ENCODE data around the gene MARCOL.
A peak's percentile ranks its signal among the peaks of the same experiment; 100 is the strongest.
"Not testable (repeated sequence)": the region's sequence is repeated elsewhere in the genome, so short reads cannot be mapped to it uniquely, and the experiment has no call there.

The MARCOL gene

DNA sequence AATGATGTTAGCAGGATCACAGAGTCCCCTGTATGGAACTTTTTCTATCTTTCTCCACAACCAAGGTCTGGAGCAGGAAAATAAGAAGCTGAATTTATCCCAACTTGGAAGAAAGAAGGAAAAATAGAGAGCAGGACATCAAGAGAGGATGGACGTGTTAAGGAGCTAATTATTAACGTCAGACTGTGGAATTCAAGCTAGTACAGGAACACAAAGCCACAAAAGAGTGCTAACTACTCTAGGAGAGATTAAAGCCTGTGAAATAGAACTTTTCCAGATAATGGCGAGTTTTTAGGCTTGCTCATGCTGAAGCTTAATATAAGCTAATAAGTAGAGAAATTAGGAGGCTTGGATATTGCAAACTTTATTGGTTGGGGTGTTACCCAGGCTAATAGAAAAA is 29.6 kb downstream of the MARCOL start:
- DNase-seq (ENCODE audit: low spot score) = no peak

DNA sequence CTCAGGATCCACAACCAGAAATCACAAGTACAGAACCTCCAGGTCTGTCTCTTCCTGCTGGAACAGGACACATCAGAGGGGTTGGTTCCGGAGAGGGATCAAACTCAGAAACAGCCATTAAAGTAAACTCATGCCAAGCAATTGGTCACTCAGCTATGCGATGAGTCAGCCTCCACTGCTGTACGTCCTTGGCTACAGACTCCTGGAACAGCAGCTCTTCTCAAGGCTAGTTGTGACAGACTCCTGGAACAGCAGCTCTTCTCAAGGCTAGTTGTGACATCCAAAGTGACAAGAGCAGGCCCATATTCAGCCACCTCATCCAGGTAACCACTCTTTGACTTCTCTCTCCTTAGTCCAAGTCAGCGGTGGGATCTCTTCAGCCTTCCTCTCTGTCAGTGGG is 30.2 kb downstream of the MARCOL start, which contains the start of gene SPINK13:
Gene SPINK13 (plus strand): TSS at position 229 of the 400 bp plus-strand sequence. CDS start 1,279 bp downstream, outside the sequence.
- peak; percentile 67 for DNase-seq (ENCODE audit: low spot score)

DNA sequence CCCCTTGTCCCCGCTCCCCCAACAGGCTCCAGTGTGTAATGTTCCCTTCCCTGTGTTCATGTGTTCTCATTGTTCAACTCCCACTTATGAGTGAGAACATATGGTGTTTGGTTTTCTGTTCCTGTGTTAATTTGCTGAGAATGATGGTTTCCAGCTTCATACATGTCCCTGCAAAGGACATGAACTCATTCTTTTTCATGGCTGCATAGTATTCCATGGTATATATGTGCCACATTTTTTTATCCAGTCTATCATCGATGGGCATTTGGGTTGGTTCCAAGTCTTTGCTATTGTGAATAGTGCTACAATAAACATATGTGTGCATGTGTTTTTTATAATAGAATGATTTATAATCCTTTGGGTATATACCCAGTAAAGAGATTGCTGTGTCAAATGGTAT is 36.8 kb downstream of the MARCOL start:
- not testable (repeated sequence) for DNase-seq (ENCODE audit: low spot score)

DNA sequence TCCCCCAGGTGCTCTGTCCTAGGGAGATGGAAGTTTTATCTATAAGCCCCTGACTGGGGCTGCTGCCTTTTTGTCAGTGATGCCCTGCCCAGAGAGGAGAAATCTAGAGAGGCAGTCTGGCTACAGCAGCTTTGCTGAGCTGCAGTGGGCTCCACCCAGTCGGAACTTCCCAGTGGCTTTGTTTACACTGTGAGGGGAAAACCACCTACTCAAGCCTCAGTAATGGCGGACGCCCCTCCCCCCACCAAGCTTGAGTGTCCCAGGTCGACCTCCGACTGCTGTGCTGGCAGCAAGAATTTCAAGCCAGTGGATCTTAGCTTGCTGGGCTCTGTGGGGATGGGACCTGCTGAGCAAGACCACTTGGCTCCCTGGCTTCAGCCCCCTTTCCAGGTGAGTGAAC is 42.6 kb downstream of the MARCOL start:
- not testable (repeated sequence) for DNase-seq (ENCODE audit: low spot score)

DNA sequence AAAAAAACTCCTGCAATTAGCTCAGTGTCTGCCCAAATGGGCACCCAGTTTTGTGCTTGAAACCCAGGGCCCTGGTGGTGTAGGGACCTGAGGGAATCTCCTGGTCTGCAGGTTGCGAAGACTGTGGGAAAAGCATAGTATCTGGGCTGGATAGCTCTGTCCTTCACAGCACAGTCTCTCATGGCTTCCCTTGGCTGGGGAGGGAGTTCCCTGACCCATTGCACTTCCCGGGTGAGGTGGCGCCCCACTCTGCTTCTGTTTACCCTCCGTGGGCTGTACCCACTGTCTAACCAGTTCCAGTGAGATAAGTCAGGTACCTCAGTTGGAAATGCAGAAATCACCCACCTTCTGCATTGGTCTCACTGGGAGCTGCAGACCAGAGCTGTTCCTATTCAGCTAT is 43.0 kb downstream of the MARCOL start:
- DNase-seq (ENCODE audit: low spot score) = not testable (repeated sequence)

DNA sequence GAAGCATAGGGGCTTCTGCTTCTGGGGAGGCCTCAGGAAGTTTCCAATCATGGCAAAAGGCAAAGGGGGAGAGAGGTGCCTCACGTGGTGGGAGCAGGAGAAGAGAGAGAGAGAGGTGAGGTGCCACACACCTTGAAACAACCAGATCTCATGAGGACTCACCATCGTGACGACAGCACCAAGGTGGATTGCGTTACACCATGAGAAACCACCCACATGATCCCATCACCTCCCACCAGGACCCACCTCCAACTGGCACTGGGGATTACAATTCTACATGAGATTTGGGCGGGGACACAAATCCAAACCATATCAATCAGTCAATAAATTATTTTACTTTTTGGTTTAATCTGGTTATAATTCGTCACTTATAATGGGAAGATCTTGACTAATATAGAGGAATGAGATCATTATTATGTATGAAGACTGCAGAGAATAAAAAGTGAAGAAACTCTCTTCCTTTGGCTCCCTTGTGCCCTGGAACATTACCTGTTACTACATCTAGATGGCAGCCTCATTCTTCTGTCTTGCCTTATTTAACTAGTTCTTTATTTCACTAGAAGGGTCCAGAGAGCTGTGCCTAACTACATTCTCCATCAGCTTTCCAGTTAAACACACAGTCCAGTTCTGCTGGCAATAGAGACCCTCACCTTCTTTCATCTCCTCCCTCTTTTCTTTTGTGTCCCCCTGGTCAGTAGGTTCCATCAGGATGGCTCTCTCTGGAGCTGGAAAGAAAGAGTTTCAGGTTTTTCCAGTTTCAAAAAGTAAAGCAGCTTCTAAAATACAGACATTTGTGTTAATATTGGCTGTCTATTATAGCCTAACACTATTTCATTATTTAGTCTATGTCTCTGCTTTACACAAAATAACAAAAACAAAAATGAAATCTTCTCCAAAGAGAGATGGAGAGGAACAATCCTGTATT is 52.2 kb downstream of the MARCOL start:
- DNase-seq (ENCODE audit: low spot score) = no peak
